Neuronal stem cell (in vitro differentiated cells): Measurements from ENCODE around the gene SERPINF2. TPM values are rescaled to one million over a fixed set of nuclear protein-coding genes. Genes with fewer than 3 reads are reported as not detected.

Experiments used
- DNase-seq: peaks from one replicate; pipeline ENCODE4 v3.0.0-alpha.2; 2013; ENCODE audit warnings: low spot score
- H2AFZ ChIP-seq: one replicate; pipeline ENCODE4 v1.6.1; 2013; ENCODE audit warnings: mild to moderate bottlenecking, low read length, inconsistent platforms
- H2AK5ac ChIP-seq: 2 replicates; pipeline ENCODE4 v1.6.1; 2013; ENCODE audit warnings: low read depth, mild to moderate bottlenecking, inconsistent platforms, low read length, moderate library complexity, mixed read lengths
- H2BK120ac ChIP-seq: 2 replicates; pipeline ENCODE4 v1.6.1; 2013; ENCODE audit warnings: low read depth, mild to moderate bottlenecking, inconsistent platforms, low read length, moderate library complexity, mixed read lengths
- H2BK12ac ChIP-seq: one replicate; pipeline ENCODE4 v1.6.1; 2013; ENCODE audit warnings: low read length, inconsistent platforms
- H2BK15ac ChIP-seq: 2 replicates; pipeline ENCODE4 v1.6.1; 2013; ENCODE audit warnings: mild to moderate bottlenecking, low read length, inconsistent platforms, mixed read lengths
- H2BK5ac ChIP-seq: one replicate; pipeline ENCODE4 v1.6.1; 2013; ENCODE audit warnings: inconsistent platforms, mild to moderate bottlenecking, low read length, moderate library complexity
- H3K14ac ChIP-seq: one replicate; pipeline ENCODE4 v1.6.1; 2013; ENCODE audit warnings: low read length, inconsistent platforms
- H3K18ac ChIP-seq: 2 replicates; pipeline ENCODE4 v1.6.1; 2013; ENCODE audit warnings: low read length, inconsistent platforms
- H3K23ac ChIP-seq: 2 replicates; pipeline ENCODE4 v1.6.1; 2013; ENCODE audit warnings: low read depth, mild to moderate bottlenecking, mixed read lengths, low read length, inconsistent platforms; ENCODE audit not compliant: poor library complexity
- H3K27ac ChIP-seq: replicated peaks from 3 replicates; pipeline ENCODE4 v1.5.1; 2013; ENCODE audit warnings: low read length, inconsistent platforms
- H3K27me3 ChIP-seq, 3 experiments: 2 replicates each; pipeline ENCODE4 v1.6.1; 2013; ENCODE audit warnings: low read length in 3 of 3, mild to moderate bottlenecking in 2 of 3, inconsistent platforms in 1 of 3, low read depth in 1 of 3, mixed read lengths in 1 of 3, moderate library complexity in 1 of 3; ENCODE audit not compliant: control insufficient read depth in 3 of 3, insufficient read depth in 3 of 3
- H3K36me3 ChIP-seq, 2 donors: replicated peaks in 1 of 2; 2 replicates each; pipeline ENCODE4 v1.6.1; 2013; ENCODE audit warnings: low read length in 2 of 2; ENCODE audit not compliant: control insufficient read depth in 2 of 2, insufficient read depth in 2 of 2
- H3K4ac ChIP-seq: 2 replicates; pipeline ENCODE4 v1.6.1; 2013; ENCODE audit warnings: inconsistent platforms, mild to moderate bottlenecking, low read length, moderate library complexity
- H3K4me1 ChIP-seq, 2 donors: 1 replicate in 1 of 2; 2 replicates in 1 of 2; pipeline ENCODE4 v1.6.1; 2013; ENCODE audit warnings: low read length in 2 of 2, low read depth in 1 of 2; ENCODE audit not compliant: control insufficient read depth in 2 of 2, insufficient read depth in 1 of 2
- H3K4me2 ChIP-seq: one replicate; pipeline ENCODE4 v1.6.1; 2013; ENCODE audit warnings: mild to moderate bottlenecking, low read length, inconsistent platforms; ENCODE audit not compliant: insufficient read depth, poor library complexity, severe bottlenecking
- H3K4me3 ChIP-seq, 2 donors: 2 replicates each; pipeline ENCODE4 v1.5.1; 2013; ENCODE audit warnings: low read length in 2 of 2, mild to moderate bottlenecking in 2 of 2, inconsistent platforms in 1 of 2, moderate library complexity in 1 of 2
- H3K79me1 ChIP-seq: one replicate; pipeline ENCODE4 v1.6.1; 2013; ENCODE audit warnings: low read depth, mild to moderate bottlenecking, inconsistent platforms, low read length, moderate library complexity
- H3K9ac ChIP-seq: one replicate; pipeline ENCODE4 v1.6.1; 2013; ENCODE audit warnings: mild to moderate bottlenecking, low read depth, low read length, inconsistent platforms; ENCODE audit not compliant: poor library complexity
- H3K9me3 ChIP-seq, 2 donors: replicated peaks in 1 of 2; 2 replicates each; pipeline versions ENCODE3 to v1.6.1; 2013; ENCODE audit warnings: low read length in 2 of 2, mild to moderate bottlenecking in 2 of 2, inconsistent platforms in 1 of 2, low read depth in 1 of 2, mixed read lengths in 1 of 2, moderate library complexity in 1 of 2; ENCODE audit not compliant: control insufficient read depth in 2 of 2, insufficient read depth in 1 of 2
- H4K8ac ChIP-seq: one replicate; pipeline ENCODE4 v1.6.1; 2013; ENCODE audit warnings: low read depth, mild to moderate bottlenecking, inconsistent platforms, low read length, moderate library complexity
- H4K91ac ChIP-seq: one replicate; pipeline ENCODE4 v1.6.1; 2013; ENCODE audit warnings: low read length, low read depth, mild to moderate bottlenecking, inconsistent platforms; ENCODE audit not compliant: poor library complexity
- whole genome bisulfite sequencing, 2 donors: extraction: QIAGEN DNeasy Blood & Tissue Kit; methylation state at CpG; one replicate each; pipeline ENCODE4 v1.1.7; 2013; ENCODE audit warnings: missing lambda C conversion rate in 2 of 2, mixed read lengths in 1 of 2; ENCODE audit not compliant: insufficient read length in 2 of 2, insufficient replicate concordance in 1 of 2; ENCODE audit errors: extremely low coverage in 2 of 2; 5-methylcytosine and 5-hydroxymethylcytosine counted together
- polyA plus RNA-seq, 2 experiments: library from polyadenylated mRNA; stranded (reverse); fragments of 200-250 nt; gene quantifications; one replicate each; pipeline ENCODE4 v1.2.3, GENCODE V29; 2013

Gene SERPINF2
- polyA plus RNA-seq (2013, experiment 1 of 2): 0.11 TPM
- polyA plus RNA-seq (2013, experiment 2 of 2): 0.12 TPM

DNA sequence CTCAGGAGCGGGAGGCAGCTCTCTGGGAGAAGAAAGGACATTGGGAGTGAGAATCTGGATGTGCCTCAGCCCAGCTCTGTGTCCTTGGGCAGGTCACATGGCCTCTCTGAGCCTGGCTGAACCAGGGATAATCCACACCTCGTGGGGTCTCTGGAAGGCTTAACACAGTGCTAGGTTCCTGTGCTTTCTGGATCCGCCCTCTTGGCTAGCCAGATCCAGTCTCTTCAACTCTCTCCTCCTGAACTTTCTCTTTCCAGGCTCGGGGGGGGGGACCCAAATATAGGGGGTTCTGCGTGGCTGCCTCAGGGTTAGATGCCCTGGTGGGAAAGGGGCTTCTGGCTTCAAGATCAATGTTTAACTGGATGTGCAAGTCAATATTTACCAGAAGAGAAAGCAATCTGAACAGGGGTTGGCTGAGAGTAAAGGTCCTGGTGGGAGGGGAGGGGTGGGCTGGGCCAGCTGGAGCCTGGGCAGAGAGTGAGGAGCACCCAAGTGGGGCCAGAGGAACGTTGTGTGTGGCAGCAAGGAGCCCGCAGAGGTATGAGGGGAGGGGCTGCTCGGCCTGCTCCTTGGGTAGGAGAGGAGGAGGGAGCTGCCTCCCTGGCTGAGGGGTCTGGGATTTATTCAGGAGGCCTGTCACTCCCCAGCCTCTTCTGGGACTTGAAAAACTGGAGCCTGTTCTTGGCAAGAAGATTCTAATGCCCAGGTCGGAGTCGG lies at the start of gene SERPINF2:
Gene SERPINF2 (plus strand): TSS at position 501 of the 717 bp plus-strand sequence. CDS start 2,125 bp downstream, outside the sequence.
- Histone ChIP-seq H3K4me1 (peaks cover 0 to 3% of the 10 kb centered on the region in 2 donors), H3K4me3 (peak within 1 kb of the TSS in 1 of 2 donors; percentile 47), H3K27ac (no peak within 1 kb of the TSS), H2BK120ac (no peak within 1 kb of the TSS), H3K4me2 (no peak within 1 kb of the TSS), H2AK5ac (no peak within 1 kb of the TSS), H3K36me3 (no peaks in the 10 kb centered on the region), H2BK12ac (no peak within 1 kb of the TSS), H3K18ac (no peak within 1 kb of the TSS), H2BK5ac (no peak within 1 kb of the TSS), H2AFZ (peak within 1 kb of the TSS; percentile 30), H3K79me1 (peaks cover 2% of the 10 kb centered on the region), H3K9me3 (no peaks in the 10 kb centered on the region), H3K27me3 (no peaks in the 10 kb centered on the region), H4K8ac (no peak within 1 kb of the TSS), H3K9ac (no peak within 1 kb of the TSS), H3K23ac (no peak within 1 kb of the TSS), H2BK15ac (no peak within 1 kb of the TSS), H3K14ac (no peak within 1 kb of the TSS), H4K91ac (no peak within 1 kb of the TSS), H3K4ac (no peak within 1 kb of the TSS)
- no peak for DNase-seq
- WGBS, 2 donors: no CpG with 5 or more reads among the region's 10 CpGs

DNA sequence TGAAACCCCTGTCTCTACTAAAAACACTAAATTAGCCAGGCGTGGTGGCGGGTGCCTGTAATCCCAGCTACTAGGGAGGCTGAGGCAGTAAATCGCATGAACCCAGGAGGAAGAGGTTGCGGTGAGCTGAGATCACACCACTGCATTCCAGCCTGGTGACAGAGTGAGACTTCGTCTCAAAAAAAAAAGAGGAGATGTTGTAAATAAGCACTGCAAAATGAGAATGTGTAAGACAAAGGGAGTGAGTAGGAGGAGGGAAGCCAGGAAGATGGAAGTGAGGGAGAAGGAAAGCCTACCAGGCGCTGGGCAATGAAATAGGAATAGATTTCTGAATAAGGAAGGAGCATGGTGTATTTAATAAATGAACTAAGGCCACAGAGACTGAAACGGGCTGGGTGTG lies 49.3 kb upstream of the SERPINF2 start:
- no peak overlapping the region for H3K14ac ChIP-seq
- H3K4ac ChIP-seq: no peak overlapping the region
- H2BK5ac ChIP-seq: no peak overlapping the region
- H2BK15ac ChIP-seq: no peak overlapping the region
- H3K9me3 ChIP-seq: peaks cover 2 to 4% of the 10 kb centered on the region in 2 donors
- H2AFZ ChIP-seq: no peak overlapping the region
- H4K91ac ChIP-seq: no peak overlapping the region
- no peak overlapping the region for H2BK120ac ChIP-seq
- H3K9ac ChIP-seq: no peak overlapping the region
- H3K23ac ChIP-seq: no peak overlapping the region
- no peak overlapping the region for H3K27ac ChIP-seq
- H3K4me2 ChIP-seq: no peak overlapping the region
- no peak overlapping the region for H3K4me3 ChIP-seq
- H2AK5ac ChIP-seq: no peak overlapping the region
- H3K36me3 ChIP-seq: no peaks in the 10 kb centered on the region
- WGBS, 2 donors: no CpG with 5 or more reads among the region's 7 CpGs
- H2BK12ac ChIP-seq: no peak overlapping the region
- no peak overlapping the region for H3K18ac ChIP-seq
- no peaks in the 10 kb centered on the region for H3K79me1 ChIP-seq
- no peaks in the 10 kb centered on the region for H3K27me3 ChIP-seq
- no peak for DNase-seq
- H3K4me1 ChIP-seq: no peaks in the 10 kb centered on the region
- H4K8ac ChIP-seq: no peak overlapping the region

- Histone ChIP-seq H3K27me3 (no peaks in the 10 kb centered on the region), H3K36me3 (no peaks in the 10 kb centered on the region), H2AFZ (no peak overlapping the region), H2BK12ac (no peak overlapping the region), H2BK15ac (no peak overlapping the region), H2BK5ac (no peak overlapping the region), H4K91ac (no peak overlapping the region), H3K14ac (no peak overlapping the region), H3K18ac (no peak overlapping the region), H3K27ac (no peak overlapping the region), H2BK120ac (no peak overlapping the region), H3K79me1 (no peaks in the 10 kb centered on the region), H3K9me3 (peaks cover 2 to 4% of the 10 kb centered on the region in 2 donors), H3K4me2 (no peak overlapping the region), H4K8ac (no peak overlapping the region), H3K9ac (no peak overlapping the region), H3K4me1 (no peaks in the 10 kb centered on the region), H3K4me3 (no peak overlapping the region), H3K23ac (no peak overlapping the region), H3K4ac (no peak overlapping the region), H2AK5ac (no peak overlapping the region)
- WGBS, 2 donors: no CpG with 5 or more reads among the region's 8 CpGs
- no peak for DNase-seq
Observed at GRCh38 chr17:1695365-1695764, 47.3 kb upstream of the SERPINF2 start.

DNA sequence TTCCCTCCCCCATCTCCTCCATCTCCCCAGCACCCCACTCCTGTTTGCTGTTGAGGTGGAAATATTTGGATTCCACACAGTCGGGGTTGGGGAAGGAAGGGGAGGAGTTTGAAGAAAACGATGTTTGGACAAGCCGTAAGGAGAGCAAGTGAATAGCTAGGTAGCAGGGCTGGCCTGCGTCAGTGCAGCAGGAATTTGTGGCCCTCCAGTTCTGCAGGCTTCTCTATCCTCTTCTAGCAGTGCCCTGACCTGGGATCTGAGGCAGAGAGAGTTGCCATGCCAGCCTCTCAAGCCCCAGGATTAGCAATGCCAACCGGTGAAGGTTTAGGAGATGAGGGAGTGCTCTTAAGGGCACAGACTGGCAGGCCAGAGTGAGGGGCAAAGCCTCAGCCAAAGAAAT lies 45.0 kb upstream of the SERPINF2 start:
- Histone ChIP-seq H3K4me2 (no peak overlapping the region), H2BK15ac (no peak overlapping the region), H3K27ac (no peak overlapping the region), H2BK5ac (no peak overlapping the region), H3K36me3 (no peaks in the 10 kb centered on the region), H4K8ac (no peak overlapping the region), H3K4ac (no peak overlapping the region), H3K18ac (no peak overlapping the region), H2BK120ac (no peak overlapping the region), H3K4me1 (no peaks in the 10 kb centered on the region), H3K4me3 (no peak overlapping the region), H3K9ac (no peak overlapping the region), H3K79me1 (no peaks in the 10 kb centered on the region), H2AFZ (peak overlapping the region; percentile 83), H3K9me3 (no peaks in the 10 kb centered on the region), H3K14ac (no peak overlapping the region), H4K91ac (no peak overlapping the region), H2AK5ac (peak overlapping the region; percentile 60), H3K27me3 (no peaks in the 10 kb centered on the region), H2BK12ac (no peak overlapping the region), H3K23ac (no peak overlapping the region)
- DNase-seq: no peak
- no CpG with 5 or more reads among the region's 5 CpGs for whole genome bisulfite sequencing, 2 donors
